Measurements from ENCODE around the gene SEMA3B. TPM values are rescaled to one million over a fixed set of nuclear protein-coding genes. Genes with fewer than 3 reads are reported as not detected.

SEMA3B gene
- total RNA-seq, 4 donors from 2014 or later: 37.4 to 66.6 (median 46.4) TPM

Small RNAs within 50 kb of the gene (small RNA-seq; reads per million reads assigned to genes)
- 0 reads per million in 3 donors for gene MIR5787

Other genes starting within 250 kb of the SEMA3B start
- 100 to 1,000 TPM in 2 of 4 donors, 10 to 100 TPM in 2; 78.0 to 161 (median 95.8) TPM for gene RBM5, start 180.2 kb upstream of the SEMA3B start, total RNA-seq
- gene SEMA3F, start 113.8 kb upstream of the SEMA3B start, total RNA-seq: 10 to 100 TPM; 11.9 to 46.5 (median 23.3) TPM
- not detected for gene GNAT1, start 77.5 kb upstream of the SEMA3B start, total RNA-seq
- under 1 TPM in 2 of 4 donors, not detected in 2; 0.11 to 0.39 TPM for gene SLC38A3, start 63.9 kb upstream of the SEMA3B start, total RNA-seq
- 100 to 1,000 TPM; 149 to 297 (median 239) TPM for gene GNAI2, start 32.9 kb upstream of the SEMA3B start, total RNA-seq
- gene LSMEM2, start 9.9 kb downstream of the SEMA3B start, total RNA-seq: not detected
- gene IFRD2, start 23.3 kb downstream of the SEMA3B start, total RNA-seq: 100 to 1,000 TPM in 1 of 4 donors, 10 to 100 TPM in 3; 49.4 to 106 (median 85.8) TPM
- 1 to 10 TPM; 2.1 to 6.7 (median 3.4) TPM for gene HYAL3, start 30.3 kb downstream of the SEMA3B start, total RNA-seq
- 1 to 10 TPM; 6.8 to 9.5 (median 8.0) TPM for gene NAA80, start 30.3 kb downstream of the SEMA3B start, total RNA-seq
- 10 to 100 TPM in 1 of 4 donors, 1 to 10 TPM in 3; 8.3 to 15.6 (median 9.0) TPM for gene HYAL1, start 34.4 kb downstream of the SEMA3B start, total RNA-seq
- gene HYAL2, start 53.6 kb downstream of the SEMA3B start, total RNA-seq: 100 to 1,000 TPM in 2 of 4 donors, 10 to 100 TPM in 2; 37.4 to 114 (median 97.2) TPM
- 10 to 100 TPM; 18.7 to 40.6 (median 37.5) TPM for gene TUSC2, start 59.1 kb downstream of the SEMA3B start, total RNA-seq
- 10 to 100 TPM; 28.7 to 44.2 (median 33.2) TPM for gene RASSF1, start 71.7 kb downstream of the SEMA3B start, total RNA-seq
- under 1 TPM in 3 of 4 donors, not detected in 1; 0.50 to 0.57 (median 0.52) TPM for gene ZMYND10, start 76.6 kb downstream of the SEMA3B start, total RNA-seq
- gene NPRL2, start 81.6 kb downstream of the SEMA3B start, total RNA-seq: 10 to 100 TPM; 10.4 to 16.7 (median 14.2) TPM
- 10 to 100 TPM in 1 of 4 donors, 1 to 10 TPM in 3; 5.4 to 12.4 (median 8.1) TPM for gene CYB561D2, start 81.7 kb downstream of the SEMA3B start, total RNA-seq
- gene TMEM115, start 90.4 kb downstream of the SEMA3B start, total RNA-seq: 10 to 100 TPM; 37.0 to 85.6 (median 66.3) TPM
- gene CACNA2D2, start 234.5 kb downstream of the SEMA3B start, total RNA-seq: 1 to 10 TPM in 2 of 4 donors, under 1 TPM in 2; 0.84 to 2.8 (median 1.1) TPM

All from esophagus muscularis mucosa (tissue), 4 donors.